Right ventricle myocardium inferior (tissue), 1 donor: ENCODE measurements around the gene OR6B3. TPM values are rescaled to one million over a fixed set of nuclear protein-coding genes. Genes with fewer than 3 reads are reported as not detected.
"Not testable (repeated sequence)": the region's sequence is repeated elsewhere in the genome, so short reads cannot be mapped to it uniquely, and the experiment has no call there.

Experiments used
- ATAC-seq: fragments of 200-7000 bp; cut with Tn5 transposase; one replicate; pipeline ENCODE4 v1.9.1; 2020; ENCODE audit warnings: mild to moderate bottlenecking, moderate library complexity
- DNase-seq: peaks from one replicate; pipeline ENCODE4 v3.0.0; 2021; ENCODE audit errors: missing footprints
- intact Hi-C: fragments of 100-400 bp; cut with DNase I; formaldehyde crosslinking; loops from one replicate; pipeline ENCODE4 v1.11.0; 2022
- total RNA-seq: library from RNA; stranded (reverse); fragmentation: NEBNext Ultra II Directional; extraction: Animal tissue kit (Norgen Biotek cat#: 25700); gene quantifications from one replicate; pipeline ENCODE4 v1.2.1, GENCODE V29; 2021
- donor health status: DM: no; HTN: yes; CAD: no; lungs with severe emphysema.

The OR6B3 gene
- total RNA-seq, 1 donor from 2014 or later = not detected

GRCh38 chr2:240050278-240050677, 3.0 kb downstream of the OR6B3 start:
- DNase-seq (peak; percentile 51), ATAC-seq (no peak)
- intact Hi-C loops = no loop called here

GRCh38 chr2:240048237-240048636, 5.1 kb downstream of the OR6B3 start:
- DNase-seq (peak; percentile 50), ATAC-seq (no peak)

GRCh38 chr2:240045098-240045497, 8.2 kb downstream of the OR6B3 start:
- intact Hi-C loops = no loop called here
- DNase-seq (peak; percentile 50), ATAC-seq (no peak)

More at GRCh38 chr2:240048237-240048636, 5.1 kb downstream of the OR6B3 start:
- intact Hi-C loops = no loop called here

- intact Hi-C loops, ATAC-seq, DNase-seq: not testable (repeated sequence)
These were observed 9.2 kb downstream of the OR6B3 start for GRCh38 chr2:240044096-240044495.

- ATAC-seq = no peak
- intact Hi-C loops = no loop called here
These were observed 9.9 kb downstream of the OR6B3 start for GRCh38 chr2:240043279-240043989.

GRCh38 chr2:240042740-240043139, 10.6 kb downstream of the OR6B3 start:
- ATAC-seq = no peak
- DNase-seq = no peak
- intact Hi-C loops = no loop called here

More at GRCh38 chr2:240043279-240043989, 9.9 kb downstream of the OR6B3 start:
- no peak for DNase-seq

- DNase-seq = no peak
- no peak for ATAC-seq
- intact Hi-C loops = no loop called here
These were observed 12.0 kb downstream of the OR6B3 start for GRCh38 chr2:240041363-240041762.

- intact Hi-C loops = no loop called here
- ATAC-seq = no peak
- DNase-seq = no peak
These were observed 16.0 kb downstream of the OR6B3 start for GRCh38 chr2:240037358-240037757.

- intact Hi-C loops = no loop called here
- no peak for ATAC-seq
- DNase-seq = no peak
These were observed 20.0 kb downstream of the OR6B3 start for GRCh38 chr2:240033330-240033678.

GRCh38 chr2:240032406-240033329, 20.7 kb downstream of the OR6B3 start:
- ATAC-seq = no peak
- intact Hi-C loops = no loop called here
- no peak for DNase-seq

- intact Hi-C loops = no loop called here
- ATAC-seq (no peak), DNase-seq (no peak)
These were observed 22.8 kb downstream of the OR6B3 start, which contains the start of gene OR6B2 for GRCh38 chr2:240030379-240031094. Gene OR6B2, minus strand, starts transcription at chr2:240030429. Its CDS starts 0 bp downstream, at chr2:240030429.

- intact Hi-C loops = no loop called here
- DNase-seq = no peak
- ATAC-seq = no peak
These were observed 28.6 kb downstream of the OR6B3 start for GRCh38 chr2:240024766-240025165.

GRCh38 chr2:240023792-240024191, 29.5 kb downstream of the OR6B3 start:
- intact Hi-C loops = no loop called here
- DNase-seq (no peak), ATAC-seq (no peak)

GRCh38 chr2:240021488-240022104, 31.7 kb downstream of the OR6B3 start:
- no peak for ATAC-seq
- intact Hi-C loops = no loop called here
- DNase-seq = peak; percentile 77

- ATAC-seq = no peak
- DNase-seq = no peak
- intact Hi-C loops = no loop called here
These were observed 35.1 kb downstream of the OR6B3 start for GRCh38 chr2:240018071-240018750.

GRCh38 chr2:240014327-240014726, 39.0 kb downstream of the OR6B3 start:
- intact Hi-C loops = no loop called here
- DNase-seq (no peak), ATAC-seq (no peak)

GRCh38 chr2:240013343-240013742, 40.0 kb downstream of the OR6B3 start:
- no peak for DNase-seq
- no peak for ATAC-seq
- intact Hi-C loops = no loop called here

GRCh38 chr2:240002983-240003382, 50.3 kb downstream of the OR6B3 start:
- intact Hi-C loops = no loop called here

More at GRCh38 chr2:240002983-240003382, 50.3 kb downstream of the OR6B3 start:
- no peak for ATAC-seq
- no peak for DNase-seq
